K562 (cell line): ENCODE measurements around the gene DAPK2. TPM values are rescaled to one million over a fixed set of nuclear protein-coding genes. Genes with fewer than 3 reads are reported as not detected.

ENCODE experiments used
- ATF1 ChIP-seq, 2 experiments: fragments of 450-650 bp in 1 of 2; IDR thresholded peaks; 2 replicates each; pipeline ENCODE4 v1.6.1; 2016; ENCODE audit warnings: missing compliant biosample characterization in 1 of 2, missing genetic modification characterization in 1 of 2
- ATF6 ChIP-seq: sonication (generic); formaldehyde crosslinking; IDR thresholded peaks from 2 replicates; pipeline ENCODE4 v1.4.0; 2020; ENCODE audit warnings: mild to moderate bottlenecking, missing genetic modification reagents
- ELF2 ChIP-seq: fragments of 250-450 bp; sonication (Bioruptor Pico); IDR thresholded peaks from 2 replicates; pipeline ENCODE4 v1.5.0; 2021; ENCODE audit warnings: mild to moderate bottlenecking
- ETV1 ChIP-seq: fragments of 450-650 bp; conservative IDR thresholded peaks from 2 replicates; pipeline ENCODE4 v1.6.1; 2016; ENCODE audit warnings: missing genetic modification characterization, control low read depth, low read depth, missing compliant biosample characterization
- HDAC1 ChIP-seq, 2 experiments: fragments of 450-650 bp; IDR thresholded peaks; 2 replicates each; pipeline ENCODE4 v1.6.1; 2016 to 2017; ENCODE audit warnings: inconsistent platforms in 1 of 2, mild to moderate bottlenecking in 1 of 2, moderate library complexity in 1 of 2
- NEUROD1 ChIP-seq: fragments of 150-350 bp; IDR thresholded peaks from 2 replicates; pipeline ENCODE4 v1.6.1; 2014; ENCODE audit warnings: borderline replicate concordance, low read length, low read depth; ENCODE audit not compliant: partially characterized antibody
- SNRNP70 ChIP-seq: fragments of 200-400 bp; formaldehyde crosslinking; optimal IDR thresholded peaks from 2 replicates; pipeline ENCODE3; 2017; ENCODE audit warnings: low read depth, low read length
- TAL1 ChIP-seq: fragments of 450-650 bp; IDR thresholded peaks from 2 replicates; pipeline ENCODE4 v1.6.1; 2016; ENCODE audit warnings: mild to moderate bottlenecking
- TCF7L2 ChIP-seq: fragments of 150-350 bp; IDR thresholded peaks from 2 replicates; pipeline ENCODE4 v1.6.1; 2016; ENCODE audit warnings: low read depth, mild to moderate bottlenecking, low read length, moderate library complexity
- ZFPM2 ChIP-seq: fragments of 250-450 bp; sonication (Bioruptor Pico); IDR thresholded peaks from 2 replicates; pipeline ENCODE4 v1.5.1; 2022; ENCODE audit warnings: mild to moderate bottlenecking
- ZNF175 ChIP-seq: fragments of 200-800 bp; sonication (Bioruptor generic); IDR thresholded peaks from 2 replicates; pipeline ENCODE4 v1.6.1; 2016; ENCODE audit warnings: low read depth, mild to moderate bottlenecking, missing genetic modification characterization, missing compliant biosample characterization
- ZNF184 ChIP-seq: sonication (generic); formaldehyde crosslinking; IDR thresholded peaks from 2 replicates; pipeline ENCODE4 v1.5.0; 2020; ENCODE audit warnings: missing genetic modification reagents
- ZNF239 ChIP-seq: fragments of 250-450 bp; sonication (Bioruptor Pico); IDR thresholded peaks from 2 replicates; pipeline ENCODE4 v1.4.0; 2020; ENCODE audit warnings: mild to moderate bottlenecking
- ZNF589 ChIP-seq: fragments of 200-800 bp; sonication (Bioruptor generic); IDR thresholded peaks from 2 replicates; pipeline ENCODE4 v1.6.1; 2016; ENCODE audit warnings: low read depth, missing genetic modification characterization, missing compliant biosample characterization
- polyA plus RNA-seq, 8 experiments: library from polyadenylated mRNA; depleted of rRNA in 4 of 8; stranded (reverse) in 5 of 8; unstranded in 3 of 8; fragments of >200 nt; fragmentation: Nextera tagmentation in 2 of 8; fragmentation: Illumina TruSeq in 1 of 8; extraction: Ambion mirVana in 2 of 8; extraction: Trizol in 1 of 8; gene quantifications; 2 replicates each; pipeline versions ENCODE4 v1.2.1 to v1.2.3, GENCODE V29; 2011 to 2014; ENCODE audit warnings: inconsistent platforms in 1 of 8, missing spikeins in 1 of 8
- total RNA-seq, 7 experiments: library from RNA; depleted of rRNA in 6 of 7; stranded (reverse); fragments of >200 nt in 6 of 7; fragmentation: Illumina TruSeq in 2 of 7; extraction: Trizol in 2 of 7; gene quantifications; 2 replicates each; pipeline versions ENCODE4 v1.2.1 to v1.2.3, GENCODE V29; 2011 to 2021; ENCODE audit warnings: low replicate concordance in 1 of 7
- TF ChIP-seq, protein P1 (sequence below): sonication (generic); formaldehyde crosslinking; IDR thresholded peaks from 2 replicates; pipeline ENCODE4 v1.8.1; 2022; ENCODE audit warnings: missing genetic modification reagents
- TF ChIP-seq, protein P2 (sequence below): fragments of 450-650 bp; formaldehyde crosslinking; IDR thresholded peaks from 2 replicates; pipeline ENCODE4 v1.4.0; 2020; ENCODE audit warnings: mild to moderate bottlenecking, moderate library complexity
- TF ChIP-seq, protein P3 (sequence below), 2 experiments: fragments of 150-350 bp in 1 of 2; IDR thresholded peaks; 2 replicates each; pipeline ENCODE4 v1.6.1; 2012 to 2016; ENCODE audit warnings: low read depth in 2 of 2, low read length in 2 of 2, mild to moderate bottlenecking in 1 of 2, moderate library complexity in 1 of 2

DAPK2 gene
- total and polyA plus RNA-seq, 9 of the 15 experiments (the other 6 are each of a cell fraction or from before 2014, with no cell fraction given) = 0.14 to 5.2 (median 2.2) TPM

- no peak for TF ChIP-seq SNRNP70
- TF ChIP-seq, protein P1, sequence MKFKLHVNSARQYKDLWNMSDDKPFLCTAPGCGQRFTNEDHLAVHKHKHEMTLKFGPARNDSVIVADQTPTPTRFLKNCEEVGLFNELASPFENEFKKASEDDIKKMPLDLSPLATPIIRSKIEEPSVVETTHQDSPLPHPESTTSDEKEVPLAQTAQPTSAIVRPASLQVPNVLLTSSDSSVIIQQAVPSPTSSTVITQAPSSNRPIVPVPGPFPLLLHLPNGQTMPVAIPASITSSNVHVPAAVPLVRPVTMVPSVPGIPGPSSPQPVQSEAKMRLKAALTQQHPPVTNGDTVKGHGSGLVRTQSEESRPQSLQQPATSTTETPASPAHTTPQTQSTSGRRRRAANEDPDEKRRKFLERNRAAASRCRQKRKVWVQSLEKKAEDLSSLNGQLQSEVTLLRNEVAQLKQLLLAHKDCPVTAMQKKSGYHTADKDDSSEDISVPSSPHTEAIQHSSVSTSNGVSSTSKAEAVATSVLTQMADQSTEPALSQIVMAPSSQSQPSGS (CRISPR knock-in tag) = no peak
- TF ChIP-seq ETV1 = no peak
- TF ChIP-seq ATF1 (CRISPR knock-in tag; IDR thresholded peaks at IDR 0.05) = no peak
- no peak; the same call in 1 of the 2 replicates for TF ChIP-seq ATF1 (tag; IDR thresholded peaks at IDR 0.05)
- no peak for TF ChIP-seq ZNF184
- no peak for TF ChIP-seq HDAC1 (IDR thresholded peaks at IDR 0.05)
- no peak for TF ChIP-seq NEUROD1
- TF ChIP-seq, protein P2, sequence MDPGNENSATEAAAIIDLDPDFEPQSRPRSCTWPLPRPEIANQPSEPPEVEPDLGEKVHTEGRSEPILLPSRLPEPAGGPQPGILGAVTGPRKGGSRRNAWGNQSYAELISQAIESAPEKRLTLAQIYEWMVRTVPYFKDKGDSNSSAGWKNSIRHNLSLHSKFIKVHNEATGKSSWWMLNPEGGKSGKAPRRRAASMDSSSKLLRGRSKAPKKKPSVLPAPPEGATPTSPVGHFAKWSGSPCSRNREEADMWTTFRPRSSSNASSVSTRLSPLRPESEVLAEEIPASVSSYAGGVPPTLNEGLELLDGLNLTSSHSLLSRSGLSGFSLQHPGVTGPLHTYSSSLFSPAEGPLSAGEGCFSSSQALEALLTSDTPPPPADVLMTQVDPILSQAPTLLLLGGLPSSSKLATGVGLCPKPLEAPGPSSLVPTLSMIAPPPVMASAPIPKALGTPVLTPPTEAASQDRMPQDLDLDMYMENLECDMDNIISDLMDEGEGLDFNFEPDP (CRISPR knock-in tag) = no peak
- TF ChIP-seq ZFPM2 (CRISPR knock-in tag) = no peak
- TF ChIP-seq TAL1 = no peak
- no peak for TF ChIP-seq TCF7L2
- TF ChIP-seq ZNF589 (CRISPR knock-in tag) = no peak
- TF ChIP-seq, protein P3, sequence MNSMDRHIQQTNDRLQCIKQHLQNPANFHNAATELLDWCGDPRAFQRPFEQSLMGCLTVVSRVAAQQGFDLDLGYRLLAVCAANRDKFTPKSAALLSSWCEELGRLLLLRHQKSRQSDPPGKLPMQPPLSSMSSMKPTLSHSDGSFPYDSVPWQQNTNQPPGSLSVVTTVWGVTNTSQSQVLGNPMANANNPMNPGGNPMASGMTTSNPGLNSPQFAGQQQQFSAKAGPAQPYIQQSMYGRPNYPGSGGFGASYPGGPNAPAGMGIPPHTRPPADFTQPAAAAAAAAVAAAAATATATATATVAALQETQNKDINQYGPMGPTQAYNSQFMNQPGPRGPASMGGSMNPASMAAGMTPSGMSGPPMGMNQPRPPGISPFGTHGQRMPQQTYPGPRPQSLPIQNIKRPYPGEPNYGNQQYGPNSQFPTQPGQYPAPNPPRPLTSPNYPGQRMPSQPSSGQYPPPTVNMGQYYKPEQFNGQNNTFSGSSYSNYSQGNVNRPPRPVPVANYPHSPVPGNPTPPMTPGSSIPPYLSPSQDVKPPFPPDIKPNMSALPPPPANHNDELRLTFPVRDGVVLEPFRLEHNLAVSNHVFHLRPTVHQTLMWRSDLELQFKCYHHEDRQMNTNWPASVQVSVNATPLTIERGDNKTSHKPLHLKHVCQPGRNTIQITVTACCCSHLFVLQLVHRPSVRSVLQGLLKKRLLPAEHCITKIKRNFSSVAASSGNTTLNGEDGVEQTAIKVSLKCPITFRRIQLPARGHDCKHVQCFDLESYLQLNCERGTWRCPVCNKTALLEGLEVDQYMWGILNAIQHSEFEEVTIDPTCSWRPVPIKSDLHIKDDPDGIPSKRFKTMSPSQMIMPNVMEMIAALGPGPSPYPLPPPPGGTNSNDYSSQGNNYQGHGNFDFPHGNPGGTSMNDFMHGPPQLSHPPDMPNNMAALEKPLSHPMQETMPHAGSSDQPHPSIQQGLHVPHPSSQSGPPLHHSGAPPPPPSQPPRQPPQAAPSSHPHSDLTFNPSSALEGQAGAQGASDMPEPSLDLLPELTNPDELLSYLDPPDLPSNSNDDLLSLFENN (IDR thresholded peaks at IDR 0.05; ENCODE audit: low read depth in 2 of 2, low read length in 2 of 2) = no peak
- TF ChIP-seq ATF6 (CRISPR knock-in tag) = no peak
- no peak for TF ChIP-seq ELF2 (CRISPR knock-in tag)
- TF ChIP-seq ZNF239 (CRISPR knock-in tag) = no peak; the same call in 1 of the 2 replicates
- TF ChIP-seq ZNF175 (CRISPR knock-in tag) = no peak
Observed at GRCh38 chr15:64046421-64047153, at the start of gene DAPK2 (continued).
